K562 (cell line): ENCODE data around the gene NFATC4. TPM values are rescaled to one million over a fixed set of nuclear protein-coding genes. Genes with fewer than 3 reads are reported as not detected.

Source experiments
- ATAC-seq: fragments of 200-7000 bp; cut with Tn5 transposase; 3 replicates; pipeline ENCODE4 v1.9.1; 2020; ENCODE audit warnings: moderate library complexity
- BruUV-seq: library from RNA; stranded (reverse); fragments of 400-500 nt; replicated peaks from 2 replicates; lab custom pipeline; 2021; lab: Mats Ljungman, UMichigan
- CTCF ChIA-PET: fragments of 300-600 bp; formaldehyde crosslinking; extraction: SDS; loops from one replicate; lab custom pipeline; 2021; ENCODE audit warnings: low intra/inter-chr PET ratio; lab: Yijun Ruan, JAX
- POLR2A ChIA-PET: fragments of 300-600, 350-650 bp; sonication (Branson Sonifier 250); formaldehyde crosslinking; extraction: SDS; loops from one replicate; lab custom pipeline; 2021; ENCODE audit warnings: antibody characterized with exemption, inconsistent platforms; lab: Yijun Ruan, JAX
- DNase-seq, 4 experiments: peaks; one replicate each; pipeline versions ENCODE4 v3.0.0 to v3.0.0-alpha.2; 2011 to 2018; ENCODE audit warnings: low spot score in 3 of 4, mixed read lengths in 3 of 4; ENCODE audit errors: extremely low read depth in 1 of 4
- FAIRE-seq: peaks from 2 replicates; lab custom pipeline; 2011; peaks lifted over from hg19 to GRCh38; lab: Jason Lieb, UNC
- H2AFZ ChIP-seq: 2 replicates; pipeline ENCODE4 v1.6.0; 2011; ENCODE audit warnings: low read depth, low read length, control low read depth, inconsistent platforms
- H3K27ac ChIP-seq: fragments of 200-600 bp; 3 replicates; pipeline ENCODE4 v1.8.0; 2011; ENCODE audit warnings: low read depth, mild to moderate bottlenecking, control low read depth, inconsistent platforms, low read length, moderate library complexity, mixed read lengths; ENCODE audit errors: extremely low read depth
- H3K27me3 ChIP-seq, 2 experiments: fragments of 300-600 bp in 1 of 2; 2 replicates in 1 of 2; 3 replicates in 1 of 2; pipeline versions ENCODE4 v1.6.0 to v1.8.0; 2011; ENCODE audit warnings: inconsistent platforms in 2 of 2, low read length in 2 of 2, mild to moderate bottlenecking in 1 of 2, mixed read lengths in 1 of 2, moderate library complexity in 1 of 2; ENCODE audit not compliant: control insufficient read depth in 2 of 2, insufficient read depth in 2 of 2
- H3K36me3 ChIP-seq: fragments of 300-600 bp; 3 replicates; pipeline ENCODE4 v1.8.0; 2011; ENCODE audit warnings: mild to moderate bottlenecking, low read length, inconsistent platforms; ENCODE audit not compliant: control insufficient read depth, insufficient read depth
- H3K4me1 ChIP-seq, 2 experiments: fragments of 200-600 bp in 1 of 2; replicated peaks in 1 of 2; 2 replicates in 1 of 2; 3 replicates in 1 of 2; pipeline versions ENCODE4 v1.5.1 to v1.8.0; 2011; ENCODE audit warnings: inconsistent platforms in 2 of 2, low read length in 2 of 2, mild to moderate bottlenecking in 1 of 2, mixed read lengths in 1 of 2, moderate library complexity in 1 of 2; ENCODE audit not compliant: control insufficient read depth in 2 of 2, insufficient read depth in 2 of 2
- H3K4me2 ChIP-seq: 2 replicates; pipeline ENCODE4 v1.6.1; 2011; ENCODE audit warnings: low read length, control low read depth, inconsistent platforms, mixed read lengths; ENCODE audit not compliant: insufficient read depth
- H3K4me3 ChIP-seq: fragments of 200-600 bp; sonication (generic), shearing (Covaris generic); 2 replicates; pipeline ENCODE4 v1.5.1; 2016; ENCODE audit warnings: control low read depth, inconsistent platforms
- H3K79me2 ChIP-seq: fragments of 200-600 bp; 3 replicates; pipeline ENCODE4 v1.8.0; 2011; ENCODE audit warnings: low read length, inconsistent platforms; ENCODE audit not compliant: control insufficient read depth, insufficient read depth
- H3K9ac ChIP-seq, 2 experiments: 2 replicates each; pipeline versions ENCODE4 v1.6.0 to v1.6.1; 2011; ENCODE audit warnings: low read depth in 2 of 2, low read length in 2 of 2, control low read depth in 1 of 2, inconsistent platforms in 1 of 2, mild to moderate bottlenecking in 1 of 2, mixed read lengths in 1 of 2; ENCODE audit not compliant: insufficient read depth in 1 of 2
- H3K9me1 ChIP-seq: one replicate; pipeline ENCODE4 v1.6.0; 2011; ENCODE audit warnings: inconsistent platforms, mild to moderate bottlenecking, low read length, moderate library complexity; ENCODE audit not compliant: control insufficient read depth, insufficient read depth
- H3K9me3 ChIP-seq: replicated peaks from 2 replicates; pipeline ENCODE4 v1.5.1; 2011; ENCODE audit warnings: low read depth, low read length, inconsistent platforms; ENCODE audit not compliant: control insufficient read depth, insufficient read depth
- H4K20me1 ChIP-seq: replicated peaks from 2 replicates; pipeline ENCODE4 v1.6.1; 2011; ENCODE audit warnings: low read length, inconsistent platforms, mixed read lengths; ENCODE audit not compliant: control insufficient read depth, insufficient read depth
- HDAC3 ChIP-seq: fragments of 450-650 bp; IDR thresholded peaks from 2 replicates; pipeline ENCODE4 v1.6.1; 2018; ENCODE audit warnings: borderline replicate concordance, mild to moderate bottlenecking, moderate library complexity; ENCODE audit not compliant: partially characterized antibody
- HINFP ChIP-seq: fragments of 450-650 bp; conservative IDR thresholded peaks from 2 replicates; pipeline ENCODE4 v1.6.1; 2016; ENCODE audit warnings: missing genetic modification characterization, low read depth, mild to moderate bottlenecking, control low read depth, missing compliant biosample characterization
- RFX5 ChIP-seq: IDR thresholded peaks from 2 replicates; pipeline ENCODE4 v1.6.1; 2011; ENCODE audit warnings: low read depth, mild to moderate bottlenecking, improper control_type of control experiment, low read length
- SOX6 ChIP-seq: fragments of 450-650 bp; IDR thresholded peaks from 2 replicates; pipeline ENCODE4 v1.6.1; 2014; ENCODE audit warnings: mild to moderate bottlenecking
- ZNF444 ChIP-seq: fragments of 250-450 bp; sonication (Bioruptor Pico); IDR thresholded peaks from 2 replicates; pipeline ENCODE4 v1.4.0; 2020; ENCODE audit warnings: mild to moderate bottlenecking, moderate library complexity
- ZNF584 ChIP-seq: fragments of 200-800 bp; sonication (Bioruptor generic); IDR thresholded peaks from 2 replicates; pipeline ENCODE4 v1.6.1; 2016; ENCODE audit warnings: low read depth, mild to moderate bottlenecking, missing genetic modification characterization, missing compliant biosample characterization
- WGBS: fragments of 100-300 bp; shearing (Covaris generic); methylation state at CpG from one replicate; pipeline ENCODE4 v1.1.6; 2016; ENCODE audit warnings: low coverage, mixed read lengths; ENCODE audit not compliant: insufficient coverage; ENCODE audit errors: missing lambda C conversion rate; 5-methylcytosine and 5-hydroxymethylcytosine counted together
- in situ Hi-C: fragments of 300-500 bp; cut with MboI; formaldehyde crosslinking; loops from 4 replicates; pipeline ENCODE4 v1.15.0; 2018; ENCODE audit warnings: inconsistent platforms, mixed read lengths
- intact Hi-C: fragments of 100-400 bp; cut with micrococcal nuclease; formaldehyde crosslinking; loops from 2 replicates; pipeline ENCODE4 v1.14.2; 2022
- polyA plus RNA-seq, 8 experiments: library from polyadenylated mRNA; depleted of rRNA in 4 of 8; stranded (reverse) in 5 of 8; unstranded in 3 of 8; fragments of >200 nt; fragmentation: Nextera tagmentation in 2 of 8; fragmentation: Illumina TruSeq in 1 of 8; extraction: Ambion mirVana in 2 of 8; extraction: Trizol in 1 of 8; gene quantifications; 2 replicates each; pipeline versions ENCODE4 v1.2.1 to v1.2.3, GENCODE V29; 2011 to 2014; ENCODE audit warnings: inconsistent platforms in 1 of 8, missing spikeins in 1 of 8
- total RNA-seq, 7 experiments: library from RNA; depleted of rRNA in 6 of 7; stranded (reverse); fragments of >200 nt in 6 of 7; fragmentation: Illumina TruSeq in 2 of 7; extraction: Trizol in 2 of 7; gene quantifications; 2 replicates each; pipeline versions ENCODE4 v1.2.1 to v1.2.3, GENCODE V29; 2011 to 2021; ENCODE audit warnings: low replicate concordance in 1 of 7

NFATC4 gene
- total and polyA plus RNA-seq, 9 of the 15 experiments (the other 6 are each of a cell fraction or from before 2014, with no cell fraction given): 0.25 to 3.8 (median 0.78) TPM; not detected in 1

GRCh38 chr14:24397639-24398292, 29.8 kb downstream of the NFATC4 start:
- POLR2A ChIA-PET: no interaction called here
- intact Hi-C loops: no loop called here
- Histone ChIP-seq H3K4me1 (peaks cover 0 to 8% of the 10 kb centered on the region in 2 experiments; a peak in 4 of 5 replicates), H2AFZ (no peak overlapping the region), H4K20me1 (no peaks in the 10 kb centered on the region)
- 88% methylated on average over 5 of the region's 6 CpGs for WGBS
- DNase-seq: no peak
- no peak for TF ChIP-seq HINFP (tag)
- no peak for TF ChIP-seq ZNF444 (CRISPR knock-in tag)
- TF ChIP-seq SOX6: no peak
- TF ChIP-seq HDAC3: no peak
- TF ChIP-seq ZNF584 (CRISPR knock-in tag): no peak
- TF ChIP-seq RFX5: no peak
- TF ChIP-seq, all 486 proteins: peak for 0
- no peak overlapping the region for H3K4me2 ChIP-seq
- H3K27me3 ChIP-seq: no peaks in the 10 kb centered on the region
- H3K9me3 ChIP-seq: no peaks in the 10 kb centered on the region
- BruUV-seq: no TSS peak
- H3K9me1 ChIP-seq: no peaks in the 10 kb centered on the region
- no peaks in the 10 kb centered on the region for H3K79me2 ChIP-seq
- no peak for ATAC-seq
- no peak overlapping the region; a peak in 1 of 4 replicates for H3K9ac ChIP-seq
- no peak overlapping the region for H3K4me3 ChIP-seq
- CTCF ChIA-PET: no interaction called here
- in situ Hi-C loops: no loop called here
- H3K36me3 ChIP-seq: no peaks in the 10 kb centered on the region; the same call in 2 of the 3 replicates
- H3K27ac ChIP-seq: no peak overlapping the region
- FAIRE-seq: no peak
